Thyroid gland (tissue), 4 donors: ENCODE measurements around the gene TBCEL.

Source experiments
- POLR2A ChIP-seq, 2 donors: fragments of 450-650 bp; IDR thresholded peaks; one replicate each; pipeline ENCODE4 v1.6.1; 2017; ENCODE audit warnings: antibody characterized with exemption in 2 of 2, mild to moderate bottlenecking in 2 of 2, moderate library complexity in 1 of 2
- TF ChIP-seq, protein P1 (sequence below), 6 experiments: fragments of 200-600 bp in 3 of 6; fragments of 450-650 bp in 3 of 6; sonication (generic) in 3 of 6; IDR thresholded peaks; one replicate each; pipeline ENCODE4 v1.5.1; 2016 to 2019; ENCODE audit warnings: antibody characterized with exemption in 6 of 6, mild to moderate bottlenecking in 2 of 6, inconsistent platforms in 1 of 6, moderate library complexity in 1 of 6

DNA sequence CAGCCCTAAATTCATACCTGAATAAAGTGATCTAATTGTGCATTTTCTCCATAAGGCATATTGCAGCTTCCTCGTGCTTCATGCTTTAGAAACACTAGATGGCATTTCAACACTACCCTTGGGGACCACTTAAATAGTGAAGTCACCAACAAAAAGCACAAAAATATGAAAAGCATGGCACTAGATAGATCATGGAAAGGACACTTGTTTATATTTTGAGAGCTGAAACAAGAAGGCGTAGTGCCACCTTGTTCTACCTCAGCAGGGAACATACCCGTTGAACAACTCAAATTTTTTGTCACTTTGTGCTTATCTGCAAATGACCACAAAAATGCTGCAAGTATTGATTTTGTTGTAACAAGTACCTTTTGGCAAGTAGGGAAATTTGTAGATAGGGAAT is 8.6 kb downstream of the TBCEL start:
- TF ChIP-seq POLR2A (IDR thresholded peaks at IDR 0.05), result no peak
- TF ChIP-seq, protein P1, sequence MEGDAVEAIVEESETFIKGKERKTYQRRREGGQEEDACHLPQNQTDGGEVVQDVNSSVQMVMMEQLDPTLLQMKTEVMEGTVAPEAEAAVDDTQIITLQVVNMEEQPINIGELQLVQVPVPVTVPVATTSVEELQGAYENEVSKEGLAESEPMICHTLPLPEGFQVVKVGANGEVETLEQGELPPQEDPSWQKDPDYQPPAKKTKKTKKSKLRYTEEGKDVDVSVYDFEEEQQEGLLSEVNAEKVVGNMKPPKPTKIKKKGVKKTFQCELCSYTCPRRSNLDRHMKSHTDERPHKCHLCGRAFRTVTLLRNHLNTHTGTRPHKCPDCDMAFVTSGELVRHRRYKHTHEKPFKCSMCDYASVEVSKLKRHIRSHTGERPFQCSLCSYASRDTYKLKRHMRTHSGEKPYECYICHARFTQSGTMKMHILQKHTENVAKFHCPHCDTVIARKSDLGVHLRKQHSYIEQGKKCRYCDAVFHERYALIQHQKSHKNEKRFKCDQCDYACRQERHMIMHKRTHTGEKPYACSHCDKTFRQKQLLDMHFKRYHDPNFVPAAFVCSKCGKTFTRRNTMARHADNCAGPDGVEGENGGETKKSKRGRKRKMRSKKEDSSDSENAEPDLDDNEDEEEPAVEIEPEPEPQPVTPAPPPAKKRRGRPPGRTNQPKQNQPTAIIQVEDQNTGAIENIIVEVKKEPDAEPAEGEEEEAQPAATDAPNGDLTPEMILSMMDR (IDR thresholded peaks at IDR 0.05), result no peak
